ENCODE measurements around the gene PHF19. TPM values are rescaled to one million over a fixed set of nuclear protein-coding genes. Genes with fewer than 3 reads are reported as not detected.

The PHF19 gene
- total RNA-seq, 2 donors from 2014 or later: 305 to 312 TPM

GRCh38 chr9:120830865-120831264, 46.1 kb downstream of the PHF19 start:
- peaks cover 6 to 30% of the 10 kb centered on the region in 2 donors for H3K36me3 Mint-ChIP-seq
- no peak overlapping the region for H3K27ac Mint-ChIP-seq
- H3K9me3 Mint-ChIP-seq: no peaks in the 10 kb centered on the region

GRCh38 chr9:120830151-120830550, 46.8 kb downstream of the PHF19 start:
- no peak for ATAC-seq
- H3K9me3 Mint-ChIP-seq: no peaks in the 10 kb centered on the region
- H3K27ac Mint-ChIP-seq: no peak overlapping the region
- no peak for DNase-seq (ENCODE audit: low spot score in 2 of 2)
- peaks cover 6 to 27% of the 10 kb centered on the region in 2 donors for H3K36me3 Mint-ChIP-seq

More at GRCh38 chr9:120830865-120831264, 46.1 kb downstream of the PHF19 start:
- no peak for DNase-seq (ENCODE audit: low spot score in 2 of 2)
- no peak for ATAC-seq

GRCh38 chr9:120829650-120830049, 47.3 kb downstream of the PHF19 start:
- ATAC-seq: peak; percentile 34 to 50
- Mint-ChIP-seq H3K27ac (peak overlapping the region in 1 of 2 donors; percentile 46), H3K36me3 (peaks cover 8 to 30% of the 10 kb centered on the region in 2 donors)

GRCh38 chr9:120820095-120820494, 56.9 kb downstream of the PHF19 start:
- no peak overlapping the region for H3K27ac Mint-ChIP-seq

More at GRCh38 chr9:120829650-120830049, 47.3 kb downstream of the PHF19 start:
- no peak for DNase-seq (ENCODE audit: low spot score in 2 of 2)
- H3K9me3 Mint-ChIP-seq: no peaks in the 10 kb centered on the region

GRCh38 chr9:120818595-120818994, 58.4 kb downstream of the PHF19 start:
- Mint-ChIP-seq H3K27ac (no peak overlapping the region), H3K36me3 (peaks cover 4 to 34% of the 10 kb centered on the region in 2 donors), H3K9me3 (no peaks in the 10 kb centered on the region)
- DNase-seq (ENCODE audit: low spot score in 2 of 2) (no peak), ATAC-seq (no peak)

More at GRCh38 chr9:120820095-120820494, 56.9 kb downstream of the PHF19 start:
- Mint-ChIP-seq H3K36me3 (peaks cover 9 to 40% of the 10 kb centered on the region in 2 donors), H3K9me3 (no peaks in the 10 kb centered on the region)
- DNase-seq (ENCODE audit: low spot score in 2 of 2) (no peak), ATAC-seq (no peak)

- H3K9me3 Mint-ChIP-seq: peaks cover 0 to 9% of the 10 kb centered on the region in 2 donors
- H3K36me3 Mint-ChIP-seq: peaks cover 21 to 37% of the 10 kb centered on the region in 2 donors
- DNase-seq (ENCODE audit: low spot score in 2 of 2) (no peak), ATAC-seq (no peak)
- no peak overlapping the region for H3K27ac Mint-ChIP-seq
Measured at GRCh38 chr9:120815075-120815474, 61.9 kb downstream of the PHF19 start.

GRCh38 chr9:120808931-120809330, 68.1 kb downstream of the PHF19 start:
- DNase-seq (ENCODE audit: low spot score in 2 of 2): no peak
- ATAC-seq: no peak
- Mint-ChIP-seq H3K36me3 (peaks cover 53 to 63% of the 10 kb centered on the region in 2 donors), H3K27ac (no peak overlapping the region), H3K9me3 (peaks cover 13 to 37% of the 10 kb centered on the region in 2 donors)

GRCh38 chr9:120807607-120808379, 69.2 kb downstream of the PHF19 start:
- Mint-ChIP-seq H3K27ac (no peak overlapping the region), H3K36me3 (peaks cover 53 to 63% of the 10 kb centered on the region in 2 donors), H3K9me3 (peaks cover 15 to 37% of the 10 kb centered on the region in 2 donors)
- no peak for DNase-seq (ENCODE audit: low spot score in 2 of 2)
- no peak for ATAC-seq

Other genes starting within 250 kb of the PHF19 start
- 1 to 10 TPM; 3.4 to 3.8 TPM for gene MEGF9, start 162.7 kb downstream of the PHF19 start, total RNA-seq
- 10 to 100 TPM; 69.9 to 70.2 TPM for gene FBXW2, start 83.8 kb downstream of the PHF19 start, total RNA-seq
- 10 to 100 TPM; 74.9 to 75.2 TPM for gene PSMD5, start 34.3 kb downstream of the PHF19 start, total RNA-seq
- gene TRAF1, start 49.6 kb upstream of the PHF19 start, total RNA-seq: 100 to 1,000 TPM in 1 of 2 donors, 10 to 100 TPM in 1; 99.5 to 100 TPM
- gene C5, start 173.1 kb upstream of the PHF19 start, total RNA-seq: 1 to 10 TPM; 1.4 to 2.2 TPM
- gene CNTRL, start 197.8 kb upstream of the PHF19 start, total RNA-seq: 10 to 100 TPM; 68.5 to 88.1 TPM

Data from activated naive CD4-positive, alpha-beta T cell treated with anti-CD3 and anti-CD28 coated beads, Interleukin-2, amount 50 U/mL, for 72 hours (primary cell).